Endothelial cell of hepatic sinusoid (primary cell): ENCODE results near the gene ARID4B.
"Not testable (repeated sequence)": the region's sequence is repeated elsewhere in the genome, so short reads cannot be mapped to it uniquely, and the experiment has no call there.

Source experiments
- in situ Hi-C: cut with HindIII; loops from 2 replicates; pipeline ENCODE4 v1.10.0; 2017; ENCODE audit warnings: low sequenced_read_pairs

ARID4B gene

GRCh38 chr1:235180916-235181460, 147.0 kb downstream of the ARID4B start:
- in situ Hi-C loops: loop anchor here (5.0 kb wide), 1 partner anchor 46 kb away; no protein-coding TSS in a partner anchor

- in situ Hi-C loops: no loop called here
Observed at GRCh38 chr1:235176486-235176885, 151.5 kb downstream of the ARID4B start.

GRCh38 chr1:235169986-235170385, 158.0 kb downstream of the ARID4B start:
- in situ Hi-C loops: no loop called here

GRCh38 chr1:235168375-235168774, 159.6 kb downstream of the ARID4B start:
- in situ Hi-C loops: no loop called here

- in situ Hi-C loops: no loop called here
Observed at GRCh38 chr1:235161685-235162327, 166.2 kb downstream of the ARID4B start.

- in situ Hi-C loops: no loop called here
Observed at GRCh38 chr1:235160957-235161684, 166.9 kb downstream of the ARID4B start, which contains the start of gene RBM34. TSS of gene RBM34 (minus strand) at chr1:235161250. CDS start at chr1:235161226, 24 bp downstream.

- in situ Hi-C loops: no loop called here
Observed at GRCh38 chr1:235160383-235160956, 167.5 kb downstream of the ARID4B start.

- in situ Hi-C loops: not testable (repeated sequence)
Observed at GRCh38 chr1:235159930-235160329, 168.0 kb downstream of the ARID4B start.

- in situ Hi-C loops: not testable (repeated sequence)
Observed at GRCh38 chr1:235159284-235159683, 168.7 kb downstream of the ARID4B start.

- in situ Hi-C loops: no loop called here
Observed at GRCh38 chr1:235158680-235159079, 169.3 kb downstream of the ARID4B start.

- in situ Hi-C loops: no loop called here
Observed at GRCh38 chr1:235157150-235157549, 170.8 kb downstream of the ARID4B start.

- in situ Hi-C loops: no loop called here
Observed at GRCh38 chr1:235156740-235157139, 171.2 kb downstream of the ARID4B start.

- in situ Hi-C loops: no loop called here
Observed at GRCh38 chr1:235156265-235156664, 171.7 kb downstream of the ARID4B start.

GRCh38 chr1:235152235-235152634, 175.7 kb downstream of the ARID4B start:
- in situ Hi-C loops: no loop called here

- in situ Hi-C loops: no loop called here
Observed at GRCh38 chr1:235151033-235151432, 176.9 kb downstream of the ARID4B start.

GRCh38 chr1:235149824-235150223, 178.2 kb downstream of the ARID4B start:
- in situ Hi-C loops: no loop called here

GRCh38 chr1:235147269-235147668, 180.7 kb downstream of the ARID4B start:
- in situ Hi-C loops: no loop called here

- in situ Hi-C loops: no loop called here
Observed at GRCh38 chr1:235145639-235146038, 182.3 kb downstream of the ARID4B start.

GRCh38 chr1:235142991-235143390, 185.0 kb downstream of the ARID4B start:
- in situ Hi-C loops: no loop called here

- in situ Hi-C loops: no loop called here
Observed at GRCh38 chr1:235139315-235139714, 188.7 kb downstream of the ARID4B start.

GRCh38 chr1:235138821-235139220, 189.2 kb downstream of the ARID4B start:
- in situ Hi-C loops: no loop called here

GRCh38 chr1:235136111-235136510, 191.9 kb downstream of the ARID4B start:
- in situ Hi-C loops: no loop called here
